PC-9 (cell line): ENCODE measurements around the gene KRT80. TPM values are rescaled to one million over a fixed set of nuclear protein-coding genes. Genes with fewer than 3 reads are reported as not detected.

Experiments used
- BruUV-seq: library from RNA; stranded (reverse); fragments of 400-500 nt; replicated peaks from 2 replicates; lab custom pipeline; 2021; lab: Mats Ljungman, UMichigan
- CTCF ChIA-PET: fragments of 300-600 bp; sonication (Branson Sonifier 250); formaldehyde crosslinking; loops from one replicate; lab custom pipeline; 2022; ENCODE audit warnings: antibody characterized with exemption; lab: Charles Lee
- POLR2A ChIA-PET: fragments of 300-600 bp; sonication (Branson Sonifier 250); formaldehyde crosslinking; loops from one replicate; lab custom pipeline; 2022; ENCODE audit warnings: antibody characterized with exemption; ENCODE audit not compliant: unreplicated experiment; lab: Charles Lee
- DNase-seq, 2 experiments: peaks; one replicate each; pipeline versions ENCODE4 v3.0.0 to v3.0.0-alpha.2; 2015 to 2022; ENCODE audit warnings: mixed read lengths in 1 of 2
- H2AFZ ChIP-seq: fragments of 200-600 bp; sonication (generic); 2 replicates; pipeline ENCODE4 v1.8.1; 2017; ENCODE audit warnings: antibody characterized with exemption
- H3F3A ChIP-seq: fragments of 200-600 bp; sonication (generic); 2 replicates; pipeline ENCODE4 v1.8.1; 2017; ENCODE audit warnings: antibody characterized with exemption, mild to moderate bottlenecking, low read depth; ENCODE audit not compliant: insufficient read depth
- H3K27ac ChIP-seq: fragments of 200-600 bp; sonication (generic); 2 replicates; pipeline ENCODE4 v1.6.1; 2016; ENCODE audit warnings: mixed run types
- H3K27me3 ChIP-seq: fragments of 200-600 bp; sonication (generic); 2 replicates; pipeline ENCODE4 v1.6.1; 2016; ENCODE audit warnings: low read depth, mixed run types; ENCODE audit not compliant: insufficient read depth
- H3K36me3 ChIP-seq: fragments of 200-600 bp; sonication (generic); 2 replicates; pipeline ENCODE4 v1.6.1; 2016; ENCODE audit warnings: low read depth, mixed run types
- H3K4me1 ChIP-seq: fragments of 200-600 bp; sonication (generic); replicated peaks from 2 replicates; pipeline ENCODE4 v1.6.1; 2016; ENCODE audit warnings: mixed run types; ENCODE audit not compliant: insufficient read depth
- H3K4me2 ChIP-seq: fragments of 200-600 bp; sonication (generic); 2 replicates; pipeline ENCODE4 v1.6.1; 2017; ENCODE audit warnings: mixed run types
- H3K4me3 ChIP-seq: fragments of 200-600 bp; sonication (generic); 2 replicates; pipeline ENCODE4 v1.6.1; 2016; ENCODE audit warnings: mixed run types
- H3K79me2 ChIP-seq: fragments of 200-600 bp; sonication (generic); 2 replicates; pipeline ENCODE4 v1.6.1; 2017; ENCODE audit warnings: low read depth, mixed run types
- H3K9me2 ChIP-seq: fragments of 200-600 bp; sonication (generic); 2 replicates; pipeline ENCODE4 v1.8.1; 2017; ENCODE audit warnings: mild to moderate bottlenecking; ENCODE audit not compliant: insufficient read depth
- H3K9me3 ChIP-seq: fragments of 200-600 bp; sonication (generic); 2 replicates; pipeline ENCODE4 v1.8.1; 2016; ENCODE audit warnings: low read depth; ENCODE audit not compliant: insufficient read depth
- H4K20me1 ChIP-seq: fragments of 200-600 bp; sonication (generic); 2 replicates; pipeline ENCODE4 v1.8.1; 2017; ENCODE audit not compliant: insufficient read depth
- EZH2 ChIP-seq: fragments of 200-600 bp; sonication (generic); IDR thresholded peaks from 2 replicates; pipeline ENCODE4 v1.8.0; 2017; ENCODE audit warnings: antibody characterized with exemption, low read depth
- intact Hi-C: fragments of 100-400 bp; cut with micrococcal nuclease; formaldehyde crosslinking; loops from one replicate; pipeline ENCODE4 v1.10.0; 2022; ENCODE audit not compliant: unreplicated experiment
- total RNA-seq: library from RNA; stranded (reverse); gene quantifications from 2 replicates; pipeline ENCODE4 v1.2.3, GENCODE V29; 2021
- TF ChIP-seq, protein P1 (sequence below): fragments of 200-600 bp; sonication (generic); conservative IDR thresholded peaks from 2 replicates; pipeline ENCODE4 v1.6.1; 2017; ENCODE audit warnings: mixed run types, antibody characterized with exemption, mild to moderate bottlenecking, moderate library complexity

The KRT80 gene
- total RNA-seq, 1 experiment from 2014 or later = 94.9 TPM

DNA sequence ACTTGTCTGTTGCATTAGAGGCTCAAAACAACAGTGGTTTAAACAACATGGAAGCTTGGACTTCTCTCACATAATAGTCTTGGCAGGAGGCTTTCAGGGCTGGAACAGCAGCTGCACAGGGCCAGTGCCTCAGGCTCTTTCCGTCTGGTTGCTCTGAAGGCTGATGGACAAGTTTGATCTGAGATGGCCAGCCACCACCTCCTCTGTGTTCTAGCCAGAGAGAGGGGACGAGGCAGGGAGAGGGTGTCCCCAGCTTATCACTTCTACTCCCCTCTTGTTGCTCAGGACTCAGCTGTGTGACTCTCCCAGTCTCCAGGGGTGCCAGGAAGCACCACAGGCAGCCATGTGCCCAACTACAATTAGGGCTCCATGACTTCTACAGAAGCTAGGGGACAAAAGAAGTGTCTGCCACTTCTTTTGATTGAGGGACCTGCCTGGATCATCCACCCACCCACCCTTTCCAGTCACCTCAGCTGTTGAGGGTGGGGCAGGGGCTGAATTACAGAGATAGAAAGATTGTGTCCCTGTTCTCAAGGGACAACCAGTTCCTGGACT, 65.7 kb downstream of the KRT80 start:
- Histone ChIP-seq H3K79me2 (no peaks in the 10 kb centered on the region), H3K4me2 (no peak overlapping the region), H3K27me3 (no peaks in the 10 kb centered on the region), H3K36me3 (no peaks in the 10 kb centered on the region), H4K20me1 (no peaks in the 10 kb centered on the region), H2AFZ (no peak overlapping the region), H3K9me2 (no peaks in the 10 kb centered on the region), H3F3A (no peaks in the 10 kb centered on the region; the same call in 1 of the 2 replicates), H3K27ac (no peak overlapping the region), H3K4me3 (no peak overlapping the region), H3K4me1 (no peaks in the 10 kb centered on the region), H3K9me3 (no peaks in the 10 kb centered on the region)
- ChIA-PET CTCF (interaction anchor here (0.8 to 0.9 kb wide), 3 partner anchors 101 to 371 kb away, joined by 3 to 5 read pairs (median 3); no protein-coding TSS in a partner anchor), POLR2A (interaction anchor here (0.6 kb wide), 1 partner anchor 47 kb away, joined by 26 read pairs; no protein-coding TSS in a partner anchor)
- intact Hi-C loops = no loop called here
- TF ChIP-seq, protein P1, sequence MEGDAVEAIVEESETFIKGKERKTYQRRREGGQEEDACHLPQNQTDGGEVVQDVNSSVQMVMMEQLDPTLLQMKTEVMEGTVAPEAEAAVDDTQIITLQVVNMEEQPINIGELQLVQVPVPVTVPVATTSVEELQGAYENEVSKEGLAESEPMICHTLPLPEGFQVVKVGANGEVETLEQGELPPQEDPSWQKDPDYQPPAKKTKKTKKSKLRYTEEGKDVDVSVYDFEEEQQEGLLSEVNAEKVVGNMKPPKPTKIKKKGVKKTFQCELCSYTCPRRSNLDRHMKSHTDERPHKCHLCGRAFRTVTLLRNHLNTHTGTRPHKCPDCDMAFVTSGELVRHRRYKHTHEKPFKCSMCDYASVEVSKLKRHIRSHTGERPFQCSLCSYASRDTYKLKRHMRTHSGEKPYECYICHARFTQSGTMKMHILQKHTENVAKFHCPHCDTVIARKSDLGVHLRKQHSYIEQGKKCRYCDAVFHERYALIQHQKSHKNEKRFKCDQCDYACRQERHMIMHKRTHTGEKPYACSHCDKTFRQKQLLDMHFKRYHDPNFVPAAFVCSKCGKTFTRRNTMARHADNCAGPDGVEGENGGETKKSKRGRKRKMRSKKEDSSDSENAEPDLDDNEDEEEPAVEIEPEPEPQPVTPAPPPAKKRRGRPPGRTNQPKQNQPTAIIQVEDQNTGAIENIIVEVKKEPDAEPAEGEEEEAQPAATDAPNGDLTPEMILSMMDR = no peak
- TF ChIP-seq EZH2 = no peak
- DNase-seq = no peak
- no TSS peak for BruUV-seq

DNA sequence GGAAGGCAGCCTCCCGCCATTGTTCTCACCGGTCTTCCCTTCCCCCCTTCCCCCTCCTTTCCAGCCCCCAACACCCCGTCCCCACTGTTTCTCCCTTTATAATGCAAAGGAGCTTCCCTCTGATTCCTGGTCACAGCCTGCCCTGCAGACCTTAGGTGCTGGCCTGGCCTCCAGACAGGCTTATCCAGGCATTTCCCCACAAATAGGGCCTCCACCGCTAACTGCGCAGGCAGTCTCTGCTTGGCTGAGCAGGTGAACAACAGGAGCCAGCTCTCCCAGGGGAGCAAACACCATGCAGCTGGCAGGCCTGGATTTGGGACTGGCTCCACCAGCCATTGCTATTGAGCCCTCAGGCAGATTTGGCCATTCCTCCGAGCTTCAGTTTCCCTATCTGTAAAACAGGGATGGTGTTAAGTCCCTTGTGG, 66.3 kb downstream of the KRT80 start:
- Histone ChIP-seq H2AFZ (no peak overlapping the region), H3K4me1 (no peaks in the 10 kb centered on the region), H3K27me3 (no peaks in the 10 kb centered on the region), H3K27ac (no peak overlapping the region), H3K4me2 (no peak overlapping the region), H3K9me3 (no peaks in the 10 kb centered on the region), H3K79me2 (no peaks in the 10 kb centered on the region), H3K36me3 (no peaks in the 10 kb centered on the region), H3K9me2 (no peaks in the 10 kb centered on the region), H4K20me1 (no peaks in the 10 kb centered on the region), H3F3A (no peaks in the 10 kb centered on the region; the same call in 1 of the 2 replicates), H3K4me3 (no peak overlapping the region)
- DNase-seq = no peak
- TF ChIP-seq, protein P1 = no peak
- no peak for TF ChIP-seq EZH2
- no TSS peak for BruUV-seq
- intact Hi-C loops = no loop called here
- CTCF ChIA-PET = interaction anchor here (0.8 to 0.9 kb wide), 2 partner anchors 100 to 247 kb away, joined by 3 to 5 read pairs; no protein-coding TSS in a partner anchor
- POLR2A ChIA-PET = interaction anchor here (0.6 kb wide), 1 partner anchor 48 kb away, joined by 26 read pairs; no protein-coding TSS in a partner anchor

DNA sequence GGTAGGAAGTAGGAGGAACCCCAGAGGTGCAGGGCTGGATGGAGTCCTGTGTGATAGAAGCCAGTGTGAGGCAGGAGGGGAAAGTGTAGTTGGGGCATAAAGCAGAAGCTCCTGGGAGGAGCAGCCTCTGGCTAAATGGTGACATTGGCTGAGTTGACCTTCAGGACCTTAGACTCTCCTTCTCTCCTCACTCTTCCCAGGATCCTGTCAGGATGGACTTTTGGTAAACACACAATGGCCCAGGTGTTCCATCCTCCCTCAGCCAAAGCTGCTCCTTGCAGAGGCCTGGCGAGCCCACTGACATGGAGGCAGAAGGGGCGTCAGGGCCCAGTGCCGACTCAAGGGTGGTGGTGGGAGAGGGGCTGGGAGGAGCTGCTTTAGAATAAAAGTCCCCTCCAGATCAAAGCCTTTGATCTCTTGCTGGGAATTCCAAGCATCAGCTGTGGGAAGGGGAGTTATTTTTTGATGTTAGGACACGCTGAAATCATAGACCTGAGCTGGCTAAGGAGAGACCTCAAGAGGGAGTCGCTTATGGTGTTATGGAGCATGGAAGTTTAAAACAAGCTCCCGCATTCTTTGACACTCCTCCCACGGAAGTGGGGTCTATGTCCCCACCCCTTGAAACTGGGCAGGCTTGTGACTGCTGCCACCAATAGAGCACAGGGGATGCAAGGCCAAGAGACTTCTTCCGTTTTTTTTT, 68.2 kb downstream of the KRT80 start:
- ChIA-PET POLR2A (interaction anchor here (0.5 kb wide), 1 partner anchor 39 kb away, joined by 4 read pairs; no protein-coding TSS in a partner anchor), CTCF (interaction anchor here (0.6 to 1.9 kb wide), 5 partner anchors 94 to 728 kb away, joined by 3 to 11 read pairs (median 6); no protein-coding TSS in a partner anchor)
- Histone ChIP-seq H3K9me3 (no peaks in the 10 kb centered on the region), H2AFZ (no peak overlapping the region), H3K27ac (no peak overlapping the region), H3K36me3 (no peaks in the 10 kb centered on the region), H3F3A (no peaks in the 10 kb centered on the region; the same call in 1 of the 2 replicates), H3K4me3 (no peak overlapping the region), H4K20me1 (no peaks in the 10 kb centered on the region), H3K9me2 (no peaks in the 10 kb centered on the region), H3K79me2 (no peaks in the 10 kb centered on the region), H3K27me3 (no peaks in the 10 kb centered on the region), H3K4me2 (no peak overlapping the region), H3K4me1 (no peaks in the 10 kb centered on the region)
- TF ChIP-seq, protein P1 = no peak
- TF ChIP-seq EZH2 = no peak
- BruUV-seq = no TSS peak
- DNase-seq = no peak
- intact Hi-C loops = loop anchor here (5.0 kb wide), 1 partner anchor 121 kb away; no protein-coding TSS in a partner anchor
